Testis (tissue), 3 donors: ENCODE results near the gene AKAP6. TPM values are rescaled to one million over a fixed set of nuclear protein-coding genes. Genes with fewer than 3 reads are reported as not detected.

Experiments used
- DNase-seq: peaks from one replicate; pipeline ENCODE4 v3.0.0-alpha.2; 2019
- H3K27ac ChIP-seq, 2 donors: fragments of 200-600 bp; sonication (generic); one replicate each; pipeline ENCODE4 v1.5.1; 2019
- H3K27me3 ChIP-seq: fragments of 200-600 bp; sonication (generic); one replicate; pipeline ENCODE4 v1.5.1; 2019
- H3K36me3 ChIP-seq: fragments of 200-600 bp; sonication (generic); one replicate; pipeline ENCODE4 v1.5.1; 2017; ENCODE audit warnings: low read depth; ENCODE audit errors: missing control alignments
- H3K4me1 ChIP-seq: fragments of 200-600 bp; sonication (generic); one replicate; pipeline ENCODE4 v1.5.1; 2019
- H3K4me3 ChIP-seq, 2 donors: fragments of 200-600 bp; sonication (generic); one replicate each; pipeline ENCODE4 v1.5.1; 2017 to 2019
- H3K9me3 ChIP-seq: fragments of 200-600 bp; sonication (generic); one replicate; pipeline ENCODE4 v1.5.1; 2017
- POLR2A ChIP-seq: fragments of 450-650 bp; IDR thresholded peaks from one replicate; pipeline ENCODE4 v1.6.1; 2017; ENCODE audit warnings: antibody characterized with exemption, mild to moderate bottlenecking, moderate library complexity
- WGBS, 2 donors: methylation state at CpG; one replicate each; pipeline ENCODE4 v1.1.5; 2018; 5-methylcytosine and 5-hydroxymethylcytosine counted together
- intact Hi-C: fragments of 100-400 bp; cut with DNase I; formaldehyde crosslinking; loops from one replicate; pipeline ENCODE4 v1.15.1; 2023; ENCODE audit warnings: low total_unique reads
- polyA plus RNA-seq: library from polyadenylated mRNA; stranded (reverse); fragments of 350-450 nt; fragmentation: Illumina TruSeq; extraction: RNeasy Lipid Tissue Mini Kit (QIAGEN cat#74804); gene quantifications from one replicate; pipeline ENCODE4 v1.2.3, GENCODE V29; 2014; ENCODE audit warnings: low read depth, low replicate concordance; ENCODE audit not compliant: insufficient read depth
- total RNA-seq, 2 donors: library from RNA; depleted of rRNA; stranded (reverse); fragments of >200 nt; gene quantifications; one replicate each; pipeline ENCODE4 v1.2.3, GENCODE V29; 2016
- TF ChIP-seq, protein P1 (sequence below), 3 experiments: fragments of 450-650 bp in 2 of 3; fragments of 200-600 bp in 1 of 3; sonication (generic) in 1 of 3; IDR thresholded peaks; one replicate each; pipeline ENCODE4 v1.5.1; 2016 to 2019; ENCODE audit warnings: antibody characterized with exemption in 3 of 3, mild to moderate bottlenecking in 2 of 3, moderate library complexity in 1 of 3

Gene AKAP6
- total and polyA plus RNA-seq, 3 donors from 2014 or later: 26.6 to 30.9 (median 30.9) TPM

DNA sequence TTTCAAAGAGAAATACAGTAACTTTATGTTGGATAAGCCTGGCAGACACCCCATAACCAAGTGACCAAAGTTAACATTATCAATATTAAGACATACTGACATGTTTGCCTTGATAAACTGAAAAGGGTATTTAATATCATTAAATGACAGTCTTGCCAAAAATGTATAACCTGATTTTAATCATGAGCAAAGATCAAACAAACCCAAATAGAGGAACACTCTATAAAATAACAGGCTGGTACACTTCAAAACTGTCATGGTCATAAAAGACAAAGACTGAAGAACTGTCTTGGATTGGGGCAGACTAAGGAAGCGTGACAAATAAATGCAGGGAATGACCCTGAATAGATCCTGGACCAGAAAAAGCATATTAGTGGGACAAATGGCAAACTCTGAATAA is 64.0 kb downstream of the AKAP6 start:
- WGBS, 2 donors: 90 to 93% methylated on average over 1 of the region's 1 CpG
- intact Hi-C loops: no loop called here

GRCh38 chr14:32394038-32394437 is 64.9 kb downstream of the AKAP6 start:
- no peak for TF ChIP-seq POLR2A
- TF ChIP-seq, protein P1, sequence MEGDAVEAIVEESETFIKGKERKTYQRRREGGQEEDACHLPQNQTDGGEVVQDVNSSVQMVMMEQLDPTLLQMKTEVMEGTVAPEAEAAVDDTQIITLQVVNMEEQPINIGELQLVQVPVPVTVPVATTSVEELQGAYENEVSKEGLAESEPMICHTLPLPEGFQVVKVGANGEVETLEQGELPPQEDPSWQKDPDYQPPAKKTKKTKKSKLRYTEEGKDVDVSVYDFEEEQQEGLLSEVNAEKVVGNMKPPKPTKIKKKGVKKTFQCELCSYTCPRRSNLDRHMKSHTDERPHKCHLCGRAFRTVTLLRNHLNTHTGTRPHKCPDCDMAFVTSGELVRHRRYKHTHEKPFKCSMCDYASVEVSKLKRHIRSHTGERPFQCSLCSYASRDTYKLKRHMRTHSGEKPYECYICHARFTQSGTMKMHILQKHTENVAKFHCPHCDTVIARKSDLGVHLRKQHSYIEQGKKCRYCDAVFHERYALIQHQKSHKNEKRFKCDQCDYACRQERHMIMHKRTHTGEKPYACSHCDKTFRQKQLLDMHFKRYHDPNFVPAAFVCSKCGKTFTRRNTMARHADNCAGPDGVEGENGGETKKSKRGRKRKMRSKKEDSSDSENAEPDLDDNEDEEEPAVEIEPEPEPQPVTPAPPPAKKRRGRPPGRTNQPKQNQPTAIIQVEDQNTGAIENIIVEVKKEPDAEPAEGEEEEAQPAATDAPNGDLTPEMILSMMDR (IDR thresholded peaks at IDR 0.05): no peak
- no peaks in the 10 kb centered on the region for H3K4me1 ChIP-seq
- WGBS, 2 donors: 90 to 94% methylated on average over 1 of the region's 1 CpG

More for the DNA sequence above, 64.0 kb downstream of the AKAP6 start:
- Histone ChIP-seq H3K27me3 (no peaks in the 10 kb centered on the region), H3K4me1 (no peaks in the 10 kb centered on the region), H3K27ac (no peak overlapping the region), H3K36me3 (no peaks in the 10 kb centered on the region), H3K9me3 (no peaks in the 10 kb centered on the region), H3K4me3 (no peak overlapping the region)
- no peak for TF ChIP-seq POLR2A
- TF ChIP-seq, protein P1 (IDR thresholded peaks at IDR 0.05): no peak
- no peak for DNase-seq

GRCh38 chr14:32396885-32397284 is 67.8 kb downstream of the AKAP6 start:
- no peak overlapping the region for H3K4me3 ChIP-seq
- no peak for TF ChIP-seq POLR2A
- TF ChIP-seq, protein P1 (IDR thresholded peaks at IDR 0.05): no peak
- H3K27ac ChIP-seq: no peak overlapping the region
- no peaks in the 10 kb centered on the region for H3K9me3 ChIP-seq
- DNase-seq: no peak
- intact Hi-C loops: no loop called here
- no peaks in the 10 kb centered on the region for H3K4me1 ChIP-seq
- no peaks in the 10 kb centered on the region for H3K27me3 ChIP-seq
- no peaks in the 10 kb centered on the region for H3K36me3 ChIP-seq

More at GRCh38 chr14:32394038-32394437, 64.9 kb downstream of the AKAP6 start:
- no peaks in the 10 kb centered on the region for H3K9me3 ChIP-seq
- H3K27me3 ChIP-seq: no peaks in the 10 kb centered on the region
- DNase-seq: no peak
- no peak overlapping the region for H3K4me3 ChIP-seq
- intact Hi-C loops: no loop called here
- no peaks in the 10 kb centered on the region for H3K36me3 ChIP-seq
- H3K27ac ChIP-seq: no peak overlapping the region

DNA sequence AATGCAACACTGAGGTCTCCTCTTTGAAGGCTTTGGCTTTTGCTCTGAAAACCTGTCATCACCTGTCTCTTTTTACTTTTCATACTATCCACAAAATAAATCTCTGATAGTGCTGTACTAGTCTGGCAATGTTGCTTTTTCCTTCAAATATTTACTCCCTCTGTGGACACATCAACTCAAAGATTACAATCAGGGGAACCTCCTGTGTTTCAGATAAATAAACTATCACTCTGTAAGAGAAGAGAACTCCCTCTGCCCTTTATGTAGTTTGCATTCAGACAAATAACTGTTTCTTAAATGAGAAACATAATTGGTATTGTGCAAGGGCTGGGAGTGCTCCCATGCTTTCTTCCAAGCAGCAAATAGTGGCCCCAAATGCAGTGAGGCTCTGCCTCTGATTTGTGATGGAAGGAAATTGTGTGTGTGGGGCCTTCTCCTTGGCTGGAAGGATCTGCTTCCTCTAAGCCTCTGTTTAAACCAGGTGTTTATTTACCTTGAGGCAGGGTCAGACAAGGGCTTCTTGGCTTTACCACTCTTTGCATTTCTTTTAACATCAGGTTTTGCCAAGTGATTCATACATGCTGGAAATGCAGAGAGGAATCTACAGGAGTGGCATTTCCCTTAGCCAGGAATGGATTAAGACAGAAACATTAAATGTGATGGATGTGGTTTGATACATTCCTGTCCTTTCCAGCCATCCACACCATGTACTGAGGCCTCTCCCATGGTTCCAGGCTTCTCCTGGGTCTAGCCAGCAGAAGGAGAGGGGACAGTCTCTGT is 69.0 kb downstream of the AKAP6 start:
- H3K36me3 ChIP-seq: no peaks in the 10 kb centered on the region
- no peak for TF ChIP-seq POLR2A
- TF ChIP-seq, protein P1 (IDR thresholded peaks at IDR 0.05): no peak
- intact Hi-C loops: no loop called here
- no peaks in the 10 kb centered on the region for H3K4me1 ChIP-seq
- H3K27ac ChIP-seq: no peak overlapping the region
- H3K9me3 ChIP-seq: no peaks in the 10 kb centered on the region
- no peak overlapping the region for H3K4me3 ChIP-seq
- H3K27me3 ChIP-seq: no peaks in the 10 kb centered on the region
- no peak for DNase-seq

- Histone ChIP-seq H3K27me3 (no peaks in the 10 kb centered on the region), H3K9me3 (no peaks in the 10 kb centered on the region), H3K4me3 (no peak overlapping the region), H3K27ac (no peak overlapping the region), H3K36me3 (no peaks in the 10 kb centered on the region), H3K4me1 (no peaks in the 10 kb centered on the region)
- no peak for TF ChIP-seq POLR2A
- TF ChIP-seq, protein P1 (IDR thresholded peaks at IDR 0.05): no peak
- intact Hi-C loops: no loop called here
- WGBS, 2 donors: 75 to 81% methylated on average over 1 of the region's 1 CpG
- no peak for DNase-seq
These were observed 70.8 kb downstream of the AKAP6 start for GRCh38 chr14:32399920-32400319.
